Measurements from ENCODE around the gene OVCA2.

- peak; percentile 59 to 86 (median 73) for TF ChIP-seq CTCF (optimal IDR thresholded peaks at IDR 0.05 in 1 of 3, IDR thresholded peaks at IDR 0.05 in 1 of 3, conservative IDR thresholded peaks at IDR 0.05 in 1 of 3; ENCODE audit: extremely low read depth in 1 of 3, insufficient read depth in 2 of 3, low read length in 3 of 3)
- no peak for TF ChIP-seq EZH2 (IDR thresholded peaks at IDR 0.05; ENCODE audit: low read length)
Observed at GRCh38 chr17:2054512-2055291, 12.9 kb downstream of the OVCA2 start, which contains the start of gene HIC1.

Measured in keratinocyte (primary cell).